GM23338 (cell line): ENCODE measurements around the gene PDZD7. TPM values are rescaled to one million over a fixed set of nuclear protein-coding genes. Genes with fewer than 3 reads are reported as not detected.
A peak's percentile ranks its signal among the peaks of the same experiment; 100 is the strongest.

ENCODE experiments used
- ATAC-seq: fragments of 200-7000 bp; cut with Tn5 transposase; 3 replicates; pipeline ENCODE4 v1.9.1; 2020
- DNase-seq: peaks from one replicate; pipeline ENCODE4 v3.0.0-alpha.2; 2015; ENCODE audit warnings: low spot score
- H2AFZ ChIP-seq: fragments of 200-600 bp; sonication (generic); 2 replicates; pipeline ENCODE4 v1.8.0; 2016; ENCODE audit warnings: antibody characterized with exemption, mild to moderate bottlenecking, moderate library complexity
- H3F3A ChIP-seq: fragments of 200-600 bp; sonication (generic); replicated peaks from 2 replicates; pipeline ENCODE4 v1.8.0; 2017; ENCODE audit warnings: antibody characterized with exemption, mixed run types, low read depth
- H3K27ac ChIP-seq: fragments of 200-600 bp; sonication (generic); 2 replicates; pipeline ENCODE4 v1.6.1; 2016; ENCODE audit warnings: low read depth
- H3K27me3 ChIP-seq: fragments of 200-600 bp; sonication (generic); 2 replicates; pipeline ENCODE4 v1.8.0; 2016; ENCODE audit warnings: mild to moderate bottlenecking, mixed run types, moderate library complexity; ENCODE audit not compliant: insufficient read depth
- H3K36me3 ChIP-seq: fragments of 200-600 bp; sonication (generic); 2 replicates; pipeline ENCODE4 v1.8.0; 2016; ENCODE audit warnings: mild to moderate bottlenecking; ENCODE audit not compliant: insufficient read depth
- H3K4me1 ChIP-seq: fragments of 200-600 bp; sonication (generic); 2 replicates; pipeline ENCODE4 v1.8.0; 2016; ENCODE audit warnings: mild to moderate bottlenecking, moderate library complexity; ENCODE audit not compliant: insufficient read depth
- H3K4me2 ChIP-seq: fragments of 200-600 bp; sonication (generic); 2 replicates; pipeline ENCODE4 v1.7.1; 2017; ENCODE audit warnings: mixed run types
- H3K4me3 ChIP-seq: fragments of 200-600 bp; sonication (generic); 2 replicates; pipeline ENCODE4 v1.6.1; 2016; ENCODE audit warnings: mixed run types
- H3K79me2 ChIP-seq: fragments of 200-600 bp; sonication (generic); replicated peaks from 2 replicates; pipeline ENCODE4 v1.8.0; 2017; ENCODE audit warnings: mild to moderate bottlenecking; ENCODE audit not compliant: insufficient read depth
- H3K9me2 ChIP-seq: fragments of 200-600 bp; sonication (generic); 2 replicates; pipeline ENCODE4 v1.8.0; 2017; ENCODE audit not compliant: insufficient read depth
- H4K20me1 ChIP-seq: fragments of 200-600 bp; sonication (generic); replicated peaks from 2 replicates; pipeline ENCODE4 v1.8.0; 2017; ENCODE audit warnings: mild to moderate bottlenecking; ENCODE audit not compliant: insufficient read depth
- H3K27ac Mint-ChIP-seq: 2 replicates; pipeline ENCODE4 v1.8.0; 2020; ENCODE audit warnings: inconsistent platforms, mild to moderate bottlenecking, moderate library complexity, mixed read lengths
- H3K27me3 Mint-ChIP-seq: 3 replicates; pipeline ENCODE4 v1.8.0; 2022; ENCODE audit warnings: low read depth, mild to moderate bottlenecking, moderate library complexity, mixed read lengths, inconsistent platforms; ENCODE audit not compliant: insufficient read depth, poor library complexity
- H3K36me3 Mint-ChIP-seq: 3 replicates; pipeline ENCODE4 v1.8.0; 2021; ENCODE audit warnings: low read depth, mild to moderate bottlenecking, inconsistent platforms, moderate library complexity, mixed read lengths
- H3K4me1 Mint-ChIP-seq: 3 replicates; pipeline ENCODE4 v1.8.0; 2020; ENCODE audit warnings: mild to moderate bottlenecking, inconsistent platforms, mixed read lengths
- H3K4me3 Mint-ChIP-seq: 3 replicates; pipeline ENCODE4 v1.8.0; 2021; ENCODE audit warnings: moderate library complexity, mild to moderate bottlenecking, inconsistent platforms, mixed read lengths
- H3K9me3 Mint-ChIP-seq: 3 replicates; pipeline ENCODE4 v1.8.0; 2020; ENCODE audit warnings: moderate library complexity, mild to moderate bottlenecking, inconsistent platforms, mixed read lengths
- CREB1 ChIP-seq: fragments of 250-450 bp; sonication (Bioruptor Pico); IDR thresholded peaks from 2 replicates; pipeline ENCODE4 v1.5.0; 2020; ENCODE audit warnings: low read depth, mild to moderate bottlenecking, moderate library complexity
- CTCF ChIP-seq, 2 experiments: fragments of 200-600 bp in 1 of 2; sonication (generic) in 1 of 2; conservative IDR thresholded peaks; 2 replicates each; pipeline versions ENCODE4 v1.5.1 to v1.6.1; 2016 to 2017; ENCODE audit warnings: antibody characterized with exemption in 2 of 2, low read depth in 2 of 2, mild to moderate bottlenecking in 2 of 2, moderate library complexity in 1 of 2
- EZH2 ChIP-seq: fragments of 200-600 bp; sonication (generic); IDR thresholded peaks from one replicate; pipeline ENCODE4 v1.8.0; 2017; ENCODE audit warnings: antibody characterized with exemption, mild to moderate bottlenecking, low read depth; ENCODE audit not compliant: unreplicated experiment
- EZH2phosphoT487 ChIP-seq: fragments of 200-600 bp; sonication (generic); IDR thresholded peaks from one replicate; pipeline ENCODE4 v1.8.1; 2018; ENCODE audit warnings: antibody characterized with exemption; ENCODE audit not compliant: unreplicated experiment
- JUNB ChIP-seq: IDR thresholded peaks from one replicate; pipeline ENCODE4 v1.6.1; 2016; ENCODE audit warnings: antibody characterized with exemption; ENCODE audit not compliant: unreplicated experiment
- NANOG ChIP-seq: IDR thresholded peaks from 2 replicates; pipeline ENCODE4 v1.6.1; 2016; ENCODE audit warnings: antibody characterized with exemption, borderline replicate concordance
- POLR2AphosphoS5 ChIP-seq: IDR thresholded peaks from 2 replicates; pipeline ENCODE4 v1.6.1; 2016; ENCODE audit warnings: antibody characterized with exemption, low read depth
- STAT1 ChIP-seq: IDR thresholded peaks from one replicate; pipeline ENCODE4 v1.6.1; 2016; ENCODE audit warnings: antibody characterized with exemption; ENCODE audit not compliant: unreplicated experiment
- ZNF114 ChIP-seq: fragments of 250-450 bp; sonication (Bioruptor Pico); IDR thresholded peaks from 2 replicates; pipeline ENCODE4 v1.5.0; 2020; ENCODE audit warnings: mild to moderate bottlenecking, moderate library complexity
- ZNF331 ChIP-seq: fragments of 250-450 bp; sonication (Bioruptor Pico); IDR thresholded peaks from 2 replicates; pipeline ENCODE4 v1.5.0; 2020; ENCODE audit warnings: low read depth, mild to moderate bottlenecking, moderate library complexity
- polyA plus RNA-seq: library from polyadenylated mRNA; unstranded; fragments of >200 nt; fragmentation: Nextera tagmentation; extraction: Ambion mirVana; gene quantifications from 2 replicates; pipeline ENCODE4 v1.2.1, GENCODE V29; 2016
- total RNA-seq: library from RNA; depleted of rRNA; stranded (reverse); fragments of >200 nt; shearing (Covaris generic); gene quantifications from 2 replicates; pipeline ENCODE4 v1.2.3, GENCODE V29; 2014
- TF ChIP-seq, protein P1 (sequence below): IDR thresholded peaks from one replicate; pipeline ENCODE4 v1.6.1; 2018; ENCODE audit warnings: antibody characterized with exemption; ENCODE audit not compliant: unreplicated experiment
- TF ChIP-seq, protein P2 (sequence below): fragments of 250-450 bp; sonication (Bioruptor Pico); IDR thresholded peaks from 2 replicates; pipeline ENCODE4 v1.5.0; 2020; ENCODE audit warnings: mild to moderate bottlenecking, moderate library complexity
- TF ChIP-seq, protein P3 (sequence below): IDR thresholded peaks from 2 replicates; pipeline ENCODE4 v1.6.1; 2016; ENCODE audit warnings: antibody characterized with exemption

Gene PDZD7
- total and polyA plus RNA-seq, 2 experiments from 2014 or later, result 1.7 to 2.3 TPM

DNA sequence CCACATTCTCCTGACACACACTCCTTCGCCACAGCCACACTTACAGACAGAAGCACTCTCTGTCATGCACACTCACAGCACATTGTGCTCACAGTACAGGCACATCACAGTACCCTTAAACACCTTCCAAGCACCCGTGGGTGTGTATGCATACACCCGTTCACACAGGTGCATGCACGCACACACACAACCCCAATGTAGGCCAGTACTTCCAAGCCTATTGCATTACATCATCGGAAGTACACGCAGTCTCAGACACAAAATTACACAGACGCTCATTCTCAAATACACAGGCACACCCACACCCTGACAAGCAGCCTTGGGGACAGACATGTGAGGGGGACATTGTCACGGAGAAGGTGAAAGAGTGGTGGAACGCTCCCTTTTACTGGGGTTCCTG, 42.0 kb upstream of the PDZD7 start:
- Histone ChIP-seq H3K27ac (no peak overlapping the region), H4K20me1 (no peaks in the 10 kb centered on the region; the same call in 1 of the 2 replicates), H3K36me3 (no peaks in the 10 kb centered on the region), H3K79me2 (no peaks in the 10 kb centered on the region), H3K9me2 (no peaks in the 10 kb centered on the region), H3K4me2 (peak overlapping the region; percentile 82; the same call in 1 of the 2 replicates), H3F3A (no peaks in the 10 kb centered on the region), H2AFZ (no peak overlapping the region), H3K4me1 (peaks cover 10% of the 10 kb centered on the region), H3K4me3 (peak overlapping the region; percentile 51; the same call in 1 of the 2 replicates), H3K27me3 (peaks cover 79% of the 10 kb centered on the region)
- peaks cover 53% of the 10 kb centered on the region for H3K27me3 Mint-ChIP-seq
- no peaks in the 10 kb centered on the region for H3K36me3 Mint-ChIP-seq
- H3K27ac Mint-ChIP-seq, result no peak overlapping the region
- H3K4me3 Mint-ChIP-seq, result peak overlapping the region; percentile 55; the same call in 2 of the 3 replicates
- DNase-seq (no peak), ATAC-seq (no peak)
- peaks cover 38% of the 10 kb centered on the region for H3K4me1 Mint-ChIP-seq
- H3K9me3 Mint-ChIP-seq, result no peaks in the 10 kb centered on the region
- no peak for TF ChIP-seq STAT1
- TF ChIP-seq CTCF (conservative IDR thresholded peaks at IDR 0.05; ENCODE audit: low read depth in 2 of 2), result no peak
- no peak for TF ChIP-seq ZNF331 (CRISPR knock-in tag)
- TF ChIP-seq, protein P1, sequence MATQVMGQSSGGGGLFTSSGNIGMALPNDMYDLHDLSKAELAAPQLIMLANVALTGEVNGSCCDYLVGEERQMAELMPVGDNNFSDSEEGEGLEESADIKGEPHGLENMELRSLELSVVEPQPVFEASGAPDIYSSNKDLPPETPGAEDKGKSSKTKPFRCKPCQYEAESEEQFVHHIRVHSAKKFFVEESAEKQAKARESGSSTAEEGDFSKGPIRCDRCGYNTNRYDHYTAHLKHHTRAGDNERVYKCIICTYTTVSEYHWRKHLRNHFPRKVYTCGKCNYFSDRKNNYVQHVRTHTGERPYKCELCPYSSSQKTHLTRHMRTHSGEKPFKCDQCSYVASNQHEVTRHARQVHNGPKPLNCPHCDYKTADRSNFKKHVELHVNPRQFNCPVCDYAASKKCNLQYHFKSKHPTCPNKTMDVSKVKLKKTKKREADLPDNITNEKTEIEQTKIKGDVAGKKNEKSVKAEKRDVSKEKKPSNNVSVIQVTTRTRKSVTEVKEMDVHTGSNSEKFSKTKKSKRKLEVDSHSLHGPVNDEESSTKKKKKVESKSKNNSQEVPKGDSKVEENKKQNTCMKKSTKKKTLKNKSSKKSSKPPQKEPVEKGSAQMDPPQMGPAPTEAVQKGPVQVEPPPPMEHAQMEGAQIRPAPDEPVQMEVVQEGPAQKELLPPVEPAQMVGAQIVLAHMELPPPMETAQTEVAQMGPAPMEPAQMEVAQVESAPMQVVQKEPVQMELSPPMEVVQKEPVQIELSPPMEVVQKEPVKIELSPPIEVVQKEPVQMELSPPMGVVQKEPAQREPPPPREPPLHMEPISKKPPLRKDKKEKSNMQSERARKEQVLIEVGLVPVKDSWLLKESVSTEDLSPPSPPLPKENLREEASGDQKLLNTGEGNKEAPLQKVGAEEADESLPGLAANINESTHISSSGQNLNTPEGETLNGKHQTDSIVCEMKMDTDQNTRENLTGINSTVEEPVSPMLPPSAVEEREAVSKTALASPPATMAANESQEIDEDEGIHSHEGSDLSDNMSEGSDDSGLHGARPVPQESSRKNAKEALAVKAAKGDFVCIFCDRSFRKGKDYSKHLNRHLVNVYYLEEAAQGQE, result no peak
- TF ChIP-seq, protein P2, sequence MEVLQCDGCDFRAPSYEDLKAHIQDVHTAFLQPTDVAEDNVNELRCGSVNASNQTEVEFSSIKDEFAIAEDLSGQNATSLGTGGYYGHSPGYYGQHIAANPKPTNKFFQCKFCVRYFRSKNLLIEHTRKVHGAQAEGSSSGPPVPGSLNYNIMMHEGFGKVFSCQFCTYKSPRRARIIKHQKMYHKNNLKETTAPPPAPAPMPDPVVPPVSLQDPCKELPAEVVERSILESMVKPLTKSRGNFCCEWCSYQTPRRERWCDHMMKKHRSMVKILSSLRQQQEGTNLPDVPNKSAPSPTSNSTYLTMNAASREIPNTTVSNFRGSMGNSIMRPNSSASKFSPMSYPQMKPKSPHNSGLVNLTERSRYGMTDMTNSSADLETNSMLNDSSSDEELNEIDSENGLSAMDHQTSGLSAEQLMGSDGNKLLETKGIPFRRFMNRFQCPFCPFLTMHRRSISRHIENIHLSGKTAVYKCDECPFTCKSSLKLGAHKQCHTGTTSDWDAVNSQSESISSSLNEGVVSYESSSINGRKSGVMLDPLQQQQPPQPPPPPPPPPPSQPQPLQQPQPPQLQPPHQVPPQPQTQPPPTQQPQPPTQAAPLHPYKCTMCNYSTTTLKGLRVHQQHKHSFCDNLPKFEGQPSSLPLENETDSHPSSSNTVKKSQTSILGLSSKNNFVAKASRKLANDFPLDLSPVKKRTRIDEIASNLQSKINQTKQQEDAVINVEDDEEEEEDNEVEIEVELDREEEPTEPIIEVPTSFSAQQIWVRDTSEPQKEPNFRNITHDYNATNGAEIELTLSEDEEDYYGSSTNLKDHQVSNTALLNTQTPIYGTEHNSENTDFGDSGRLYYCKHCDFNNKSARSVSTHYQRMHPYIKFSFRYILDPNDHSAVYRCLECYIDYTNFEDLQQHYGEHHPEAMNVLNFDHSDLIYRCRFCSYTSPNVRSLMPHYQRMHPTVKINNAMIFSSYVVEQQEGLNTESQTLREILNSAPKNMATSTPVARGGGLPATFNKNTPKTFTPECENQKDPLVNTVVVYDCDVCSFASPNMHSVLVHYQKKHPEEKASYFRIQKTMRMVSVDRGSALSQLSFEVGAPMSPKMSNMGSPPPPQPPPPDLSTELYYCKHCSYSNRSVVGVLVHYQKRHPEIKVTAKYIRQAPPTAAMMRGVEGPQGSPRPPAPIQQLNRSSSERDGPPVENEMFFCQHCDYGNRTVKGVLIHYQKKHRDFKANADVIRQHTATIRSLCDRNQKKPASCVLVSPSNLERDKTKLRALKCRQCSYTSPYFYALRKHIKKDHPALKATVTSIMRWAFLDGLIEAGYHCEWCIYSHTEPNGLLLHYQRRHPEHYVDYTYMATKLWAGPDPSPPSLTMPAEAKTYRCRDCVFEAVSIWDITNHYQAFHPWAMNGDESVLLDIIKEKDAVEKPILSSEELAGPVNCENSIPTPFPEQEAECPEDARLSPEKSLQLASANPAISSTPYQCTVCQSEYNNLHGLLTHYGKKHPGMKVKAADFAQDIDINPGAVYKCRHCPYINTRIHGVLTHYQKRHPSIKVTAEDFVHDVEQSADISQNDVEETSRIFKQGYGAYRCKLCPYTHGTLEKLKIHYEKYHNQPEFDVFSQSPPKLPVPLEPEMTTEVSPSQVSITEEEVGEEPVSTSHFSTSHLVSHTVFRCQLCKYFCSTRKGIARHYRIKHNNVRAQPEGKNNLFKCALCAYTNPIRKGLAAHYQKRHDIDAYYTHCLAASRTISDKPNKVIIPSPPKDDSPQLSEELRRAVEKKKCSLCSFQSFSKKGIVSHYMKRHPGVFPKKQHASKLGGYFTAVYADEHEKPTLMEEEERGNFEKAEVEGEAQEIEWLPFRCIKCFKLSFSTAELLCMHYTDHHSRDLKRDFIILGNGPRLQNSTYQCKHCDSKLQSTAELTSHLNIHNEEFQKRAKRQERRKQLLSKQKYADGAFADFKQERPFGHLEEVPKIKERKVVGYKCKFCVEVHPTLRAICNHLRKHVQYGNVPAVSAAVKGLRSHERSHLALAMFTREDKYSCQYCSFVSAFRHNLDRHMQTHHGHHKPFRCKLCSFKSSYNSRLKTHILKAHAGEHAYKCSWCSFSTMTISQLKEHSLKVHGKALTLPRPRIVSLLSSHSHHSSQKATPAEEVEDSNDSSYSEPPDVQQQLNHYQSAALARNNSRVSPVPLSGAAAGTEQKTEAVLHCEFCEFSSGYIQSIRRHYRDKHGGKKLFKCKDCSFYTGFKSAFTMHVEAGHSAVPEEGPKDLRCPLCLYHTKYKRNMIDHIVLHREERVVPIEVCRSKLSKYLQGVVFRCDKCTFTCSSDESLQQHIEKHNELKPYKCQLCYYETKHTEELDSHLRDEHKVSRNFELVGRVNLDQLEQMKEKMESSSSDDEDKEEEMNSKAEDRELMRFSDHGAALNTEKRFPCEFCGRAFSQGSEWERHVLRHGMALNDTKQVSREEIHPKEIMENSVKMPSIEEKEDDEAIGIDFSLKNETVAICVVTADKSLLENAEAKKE (CRISPR knock-in tag), result no peak
- no peak for TF ChIP-seq ZNF114 (CRISPR knock-in tag)
- no peak for TF ChIP-seq EZH2phosphoT487
- TF ChIP-seq EZH2, result no peak
- TF ChIP-seq NANOG, result no peak
- TF ChIP-seq CREB1 (CRISPR knock-in tag), result no peak
- TF ChIP-seq, protein P3, sequence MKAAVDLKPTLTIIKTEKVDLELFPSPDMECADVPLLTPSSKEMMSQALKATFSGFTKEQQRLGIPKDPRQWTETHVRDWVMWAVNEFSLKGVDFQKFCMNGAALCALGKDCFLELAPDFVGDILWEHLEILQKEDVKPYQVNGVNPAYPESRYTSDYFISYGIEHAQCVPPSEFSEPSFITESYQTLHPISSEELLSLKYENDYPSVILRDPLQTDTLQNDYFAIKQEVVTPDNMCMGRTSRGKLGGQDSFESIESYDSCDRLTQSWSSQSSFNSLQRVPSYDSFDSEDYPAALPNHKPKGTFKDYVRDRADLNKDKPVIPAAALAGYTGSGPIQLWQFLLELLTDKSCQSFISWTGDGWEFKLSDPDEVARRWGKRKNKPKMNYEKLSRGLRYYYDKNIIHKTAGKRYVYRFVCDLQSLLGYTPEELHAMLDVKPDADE, result no peak
- no peak for TF ChIP-seq JUNB
- TF ChIP-seq POLR2AphosphoS5, result no peak
